BE2C (cell line): ENCODE measurements around the gene ERI3.

Experiments used
- DNase-seq: peaks from one replicate; pipeline ENCODE4 v3.0.0-alpha.2; 2020
- H3K27me3 ChIP-seq: fragments of 250-450 bp; sonication (Bioruptor Pico); 2 replicates; pipeline ENCODE4 v1.5.1; 2020; ENCODE audit warnings: mild to moderate bottlenecking
- H3K36me3 ChIP-seq: fragments of 250-450 bp; sonication (Bioruptor Pico); 2 replicates; pipeline ENCODE4 v1.5.1; 2020; ENCODE audit warnings: mild to moderate bottlenecking
- H3K4me1 ChIP-seq: fragments of 250-450 bp; sonication (Bioruptor Pico); 2 replicates; pipeline ENCODE4 v1.5.1; 2020
- H3K4me3 ChIP-seq: 2 replicates; pipeline ENCODE4 v1.5.1; 2011; ENCODE audit warnings: low read depth, low read length
- H3K9me3 ChIP-seq: fragments of 250-450 bp; sonication (Bioruptor Pico); 2 replicates; pipeline ENCODE4 v1.5.1; 2020
- CTCF ChIP-seq: IDR thresholded peaks from 2 replicates; pipeline ENCODE4 v1.5.1; 2012; ENCODE audit warnings: mild to moderate bottlenecking, low read depth, low read length

ERI3 gene

GRCh38 chr1:44326821-44327465 lies 28.1 kb downstream of the ERI3 start:
- Histone ChIP-seq H3K27me3 (no peaks in the 10 kb centered on the region), H3K36me3 (no peaks in the 10 kb centered on the region), H3K4me1 (peaks cover 7% of the 10 kb centered on the region), H3K9me3 (no peaks in the 10 kb centered on the region), H3K4me3 (no peak overlapping the region)
- no peak for TF ChIP-seq CTCF
- DNase-seq = no peak

GRCh38 chr1:44326024-44326701 lies 28.9 kb downstream of the ERI3 start:
- Histone ChIP-seq H3K27me3 (no peaks in the 10 kb centered on the region), H3K4me3 (no peak overlapping the region), H3K9me3 (no peaks in the 10 kb centered on the region), H3K36me3 (no peaks in the 10 kb centered on the region), H3K4me1 (peaks cover 7% of the 10 kb centered on the region)
- TF ChIP-seq CTCF = no peak
- DNase-seq = no peak

- no peaks in the 10 kb centered on the region for H3K36me3 ChIP-seq
- peaks cover 6% of the 10 kb centered on the region; the same call in 1 of the 2 replicates for H3K4me1 ChIP-seq
- DNase-seq = no peak
- H3K27me3 ChIP-seq = no peaks in the 10 kb centered on the region
- H3K4me3 ChIP-seq = no peak overlapping the region
- no peaks in the 10 kb centered on the region for H3K9me3 ChIP-seq
- no peak for TF ChIP-seq CTCF
These were observed 31.1 kb downstream of the ERI3 start for GRCh38 chr1:44323947-44324346.

DNA sequence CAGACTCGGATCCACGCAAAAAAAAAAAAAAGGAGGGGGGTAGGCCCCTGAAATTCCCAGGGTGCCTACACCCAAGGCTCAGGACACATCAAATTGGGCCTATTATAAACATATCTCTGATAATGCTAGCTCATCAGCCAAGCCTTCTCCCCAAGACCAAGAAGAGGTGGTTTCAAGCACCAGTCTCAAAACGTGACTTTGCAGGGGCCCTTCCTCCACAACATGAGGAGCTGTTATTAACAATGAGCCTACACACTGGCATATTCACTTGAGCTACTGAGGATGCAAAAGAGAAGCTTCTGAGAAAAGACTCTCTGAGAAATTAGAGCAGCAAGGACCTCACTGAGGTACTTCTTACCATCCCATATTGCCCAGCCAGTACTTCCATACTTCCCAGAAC lies 32.7 kb downstream of the ERI3 start:
- no peaks in the 10 kb centered on the region for H3K9me3 ChIP-seq
- no peak overlapping the region for H3K4me3 ChIP-seq
- TF ChIP-seq CTCF = no peak
- no peak for DNase-seq
- peaks cover 1% of the 10 kb centered on the region for H3K4me1 ChIP-seq
- H3K27me3 ChIP-seq = no peaks in the 10 kb centered on the region
- no peaks in the 10 kb centered on the region for H3K36me3 ChIP-seq

GRCh38 chr1:44321466-44321865 lies 33.6 kb downstream of the ERI3 start:
- Histone ChIP-seq H3K9me3 (no peaks in the 10 kb centered on the region), H3K4me1 (no peaks in the 10 kb centered on the region; the same call in 1 of the 2 replicates), H3K27me3 (no peaks in the 10 kb centered on the region), H3K36me3 (no peaks in the 10 kb centered on the region), H3K4me3 (no peak overlapping the region)
- TF ChIP-seq CTCF = no peak
- no peak for DNase-seq
